IPS DF 4.7 (cell line): ENCODE measurements around the gene LAP3.

Experiments used
- DNase-seq: peaks from one replicate; pipeline ENCODE4 v3.0.0-alpha.2; 2013; ENCODE audit warnings: low spot score; ENCODE audit errors: extremely low read depth

The LAP3 gene

GRCh38 chr4:17616283-17616682 is 39.3 kb downstream of the LAP3 start:
- no peak for DNase-seq

- DNase-seq = no peak
These were observed 41.9 kb downstream of the LAP3 start for GRCh38 chr4:17618926-17619325.

- no peak for DNase-seq
These were observed 42.6 kb downstream of the LAP3 start for GRCh38 chr4:17619416-17620105.

GRCh38 chr4:17623451-17624001 is 46.5 kb downstream of the LAP3 start:
- no peak for DNase-seq

GRCh38 chr4:17624821-17625220 is 47.8 kb downstream of the LAP3 start:
- DNase-seq = no peak

GRCh38 chr4:17630228-17630627 is 53.2 kb downstream of the LAP3 start:
- DNase-seq = no peak

GRCh38 chr4:17633600-17633999 is 56.6 kb downstream of the LAP3 start:
- no peak for DNase-seq

GRCh38 chr4:17635056-17635455 is 58.1 kb downstream of the LAP3 start:
- DNase-seq = no peak

- DNase-seq = no peak
These were observed 59.3 kb downstream of the LAP3 start for GRCh38 chr4:17636341-17636695.

- peak; percentile 44 for DNase-seq
These were observed 60.0 kb downstream of the LAP3 start for GRCh38 chr4:17636696-17637622.

- no peak for DNase-seq
These were observed 62.1 kb downstream of the LAP3 start for GRCh38 chr4:17639136-17639535.

- no peak for DNase-seq
These were observed 65.4 kb downstream of the LAP3 start for GRCh38 chr4:17642398-17642783.

- DNase-seq = no peak
These were observed 69.7 kb downstream of the LAP3 start for GRCh38 chr4:17646693-17647092.

GRCh38 chr4:17647176-17647806 is 70.3 kb downstream of the LAP3 start:
- no peak for DNase-seq

- no peak for DNase-seq
These were observed 70.9 kb downstream of the LAP3 start for GRCh38 chr4:17647927-17648326.

- no peak for DNase-seq
These were observed 73.4 kb downstream of the LAP3 start for GRCh38 chr4:17650406-17650805.

GRCh38 chr4:17654701-17655100 is 77.7 kb downstream of the LAP3 start:
- DNase-seq = no peak

GRCh38 chr4:17657090-17657489 is 80.1 kb downstream of the LAP3 start:
- DNase-seq = no peak
